ENCODE measurements around the gene PEX11B.

The PEX11B gene

GRCh38 chr1:145957443-145958319, 39.2 kb upstream of the PEX11B start, which contains the start of gene LIX1L (continued):
- TF ChIP-seq SCRT1 (tag by site-specific recombination; IDR thresholded peaks at IDR 0.05; ENCODE audit: borderline replicate concordance) = no peak
- TF ChIP-seq ZNF777 (tag by site-specific recombination; IDR thresholded peaks at IDR 0.05; ENCODE audit: borderline replicate concordance) = no peak
- TF ChIP-seq ZNF521 (tag by site-specific recombination; IDR thresholded peaks at IDR 0.05) = no peak
- no peak for TF ChIP-seq ZNF654 (tag by site-specific recombination; IDR thresholded peaks at IDR 0.05; ENCODE audit: low read depth)
- 0 out of 2 replicates have a peak, but pooled peaks have one; percentile 9 for TF ChIP-seq ZNF449 (tag by site-specific recombination; IDR thresholded peaks at IDR 0.05)
- no peak for TF ChIP-seq ZNF571 (tag by site-specific recombination; IDR thresholded peaks at IDR 0.05)
- no peak for TF ChIP-seq ZNF274 (IDR thresholded peaks at IDR 0.05; ENCODE audit: low read length)
- TF ChIP-seq ZNF274 (tag by site-specific recombination; IDR thresholded peaks at IDR 0.05; ENCODE audit: borderline replicate concordance) = no peak
- peak; percentile 71 for TF ChIP-seq ZNF335 (tag by site-specific recombination; conservative IDR thresholded peaks at IDR 0.05)
- no peak for TF ChIP-seq ZNF747 (tag by site-specific recombination; IDR thresholded peaks at IDR 0.05)
- TF ChIP-seq HOXA7 (CRISPR knock-in tag; IDR thresholded peaks at IDR 0.05; ENCODE audit: borderline replicate concordance) = no peak
- TF ChIP-seq HIC1 (tag by site-specific recombination; IDR thresholded peaks at IDR 0.05) = peak; percentile 96
- TF ChIP-seq ZFP3 (tag by site-specific recombination; IDR thresholded peaks at IDR 0.05; ENCODE audit: low read depth) = no peak; the same call in 1 of the 2 replicates
- no peak for TF ChIP-seq ZNF596 (tag by site-specific recombination; IDR thresholded peaks at IDR 0.05)
- TF ChIP-seq PRDM6 (tag by site-specific recombination; IDR thresholded peaks at IDR 0.05) = no peak
- peak; percentile 49; the same call in 1 of the 2 replicates for TF ChIP-seq ZNF398 (tag by site-specific recombination; IDR thresholded peaks at IDR 0.05)
- no peak for TF ChIP-seq ZNF132 (tag by site-specific recombination; IDR thresholded peaks at IDR 0.05; ENCODE audit: borderline replicate concordance)
- 0 out of 2 replicates have a peak, but pooled peaks have one; percentile 52 for TF ChIP-seq ZNF692 (tag by site-specific recombination; IDR thresholded peaks at IDR 0.05)
- TF ChIP-seq ZBTB48 (tag by site-specific recombination; IDR thresholded peaks at IDR 0.05) = peak; percentile 94
- no peak for TF ChIP-seq MZF1 (tag by site-specific recombination; IDR thresholded peaks at IDR 0.05; ENCODE audit: borderline replicate concordance)
- no peak for TF ChIP-seq ZBTB49 (tag by site-specific recombination; IDR thresholded peaks at IDR 0.05; ENCODE audit: low read depth)
- peak; percentile 86 for TF ChIP-seq KLF9 (tag by site-specific recombination; IDR thresholded peaks at IDR 0.05; ENCODE audit: low read depth)
- TF ChIP-seq TCF7L2 (IDR thresholded peaks at IDR 0.05; ENCODE audit: borderline replicate concordance, low read depth, low read length) = no peak
- TF ChIP-seq ZNF311 (tag by site-specific recombination; IDR thresholded peaks at IDR 0.05; ENCODE audit: borderline replicate concordance) = no peak
- TF ChIP-seq ZNF146 (tag by site-specific recombination; IDR thresholded peaks at IDR 0.05) = no peak
- TF ChIP-seq ZNF707 (tag by site-specific recombination; IDR thresholded peaks at IDR 0.05) = no peak
- no peak for TF ChIP-seq ZNF510 (tag by site-specific recombination; IDR thresholded peaks at IDR 0.05; ENCODE audit: insufficient replicate concordance)

Data from HEK293 (cell line).